Activated naive CD8-positive, alpha-beta T cell treated with anti-CD3 and anti-CD28 coated beads, Interleukin-2, amount 50 U/mL, for 24 hours (primary cell): ENCODE measurements around the gene B3GNT5.

Experiments
- ATAC-seq: fragments of 150-1000 bp; cut with Tn5 transposase; one replicate; pipeline ENCODE4 v1.10.0; 2021
- DNase-seq: peaks from one replicate; pipeline ENCODE4 v3.0.0; 2021
- H3K27ac Mint-ChIP-seq: one replicate; pipeline ENCODE4 v1.8.0; 2021; ENCODE audit warnings: mild to moderate bottlenecking, mixed read lengths
- H3K27me3 Mint-ChIP-seq: one replicate; pipeline ENCODE4 v1.8.0; 2021; ENCODE audit warnings: mixed read lengths
- H3K36me3 Mint-ChIP-seq: one replicate; pipeline ENCODE4 v1.8.0; 2021; ENCODE audit warnings: low read depth, mixed read lengths
- H3K4me1 Mint-ChIP-seq: one replicate; pipeline ENCODE4 v1.8.0; 2021; ENCODE audit warnings: mixed read lengths
- H3K4me3 Mint-ChIP-seq: one replicate; pipeline ENCODE4 v1.8.0; 2021; ENCODE audit warnings: mild to moderate bottlenecking, moderate library complexity, mixed read lengths
- H3K9me3 Mint-ChIP-seq: one replicate; pipeline ENCODE4 v1.8.0; 2021; ENCODE audit warnings: mixed read lengths

Gene B3GNT5

GRCh38 chr3:183319371-183319770 lies 66.3 kb downstream of the B3GNT5 start:
- peak; percentile 28 for ATAC-seq
- Mint-ChIP-seq H3K4me3 (no peak overlapping the region), H3K27ac (peak overlapping the region; percentile 29), H3K27me3 (no peaks in the 10 kb centered on the region), H3K4me1 (peaks cover 11% of the 10 kb centered on the region), H3K36me3 (no peaks in the 10 kb centered on the region), H3K9me3 (no peaks in the 10 kb centered on the region)
- DNase-seq, result no peak
